ENCODE results near the gene SYNE2.

Gene SYNE2

DNA sequence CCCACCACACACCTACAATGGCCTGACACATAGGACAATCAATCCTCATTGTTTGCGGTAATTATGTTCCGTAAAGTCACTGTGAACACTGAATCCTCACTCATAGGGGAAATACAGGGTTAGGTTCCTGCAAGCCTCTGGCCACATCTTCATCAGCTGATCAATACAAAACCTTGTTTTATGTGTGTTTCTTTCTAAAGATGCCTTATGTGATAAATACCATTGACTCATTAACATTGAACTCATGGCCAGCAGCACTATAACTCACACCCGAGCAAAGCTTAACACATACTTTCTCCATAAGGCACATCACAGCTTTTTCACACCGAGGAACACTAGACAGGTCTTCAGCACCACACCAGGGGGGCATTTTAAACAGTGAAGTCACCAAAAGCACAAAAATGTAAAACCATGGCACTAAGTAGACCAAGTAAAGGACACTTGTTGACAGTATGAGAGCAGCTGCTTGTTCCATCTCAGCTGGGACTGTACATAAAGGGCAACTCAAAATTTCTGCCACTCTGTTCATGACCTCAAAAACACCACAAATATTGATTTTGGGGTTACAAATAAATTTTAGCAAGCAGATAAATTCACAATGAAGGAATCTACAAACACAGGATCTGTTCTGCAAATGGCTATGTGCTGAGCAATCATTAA, 380.9 kb downstream of the SYNE2 start:
- no peak for DNase-seq

DNA sequence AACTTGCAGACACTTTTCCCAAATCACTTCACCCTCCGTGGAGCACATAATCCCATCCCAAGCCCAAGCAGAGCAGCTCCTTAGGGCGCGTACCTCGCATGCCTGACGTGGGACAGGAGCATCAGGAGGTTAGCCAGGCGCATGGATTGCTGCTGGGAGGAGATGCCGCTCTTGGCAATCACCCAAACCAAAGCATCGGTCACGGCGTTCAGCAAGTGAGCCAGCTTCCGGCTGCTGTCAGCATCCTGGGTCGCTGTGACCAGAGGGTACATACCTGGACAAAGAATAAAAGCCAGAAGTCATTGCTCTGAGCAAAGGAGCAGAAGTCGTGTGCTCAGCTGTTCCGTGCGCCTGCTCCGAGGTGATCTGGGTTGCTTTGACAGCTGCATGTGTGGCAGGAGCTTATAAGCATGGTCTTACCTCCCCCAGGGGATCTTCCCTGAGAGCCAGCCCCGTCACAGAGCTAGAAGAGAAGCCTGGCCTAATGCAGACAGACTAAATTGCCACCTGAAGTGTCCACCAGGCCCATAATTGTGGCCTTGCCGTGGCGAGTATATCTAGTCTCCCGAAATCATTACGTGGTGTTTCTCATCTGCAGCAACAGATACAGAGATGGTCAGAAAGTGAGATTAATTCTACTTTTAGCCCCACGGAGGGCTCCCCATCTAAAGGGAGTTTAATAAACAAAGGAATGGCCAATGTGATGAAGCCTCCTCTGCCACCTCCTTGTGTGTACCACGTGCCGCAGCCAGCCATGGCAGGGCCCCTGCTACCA, 382.3 kb downstream of the SYNE2 start:
- no peak for DNase-seq

DNA sequence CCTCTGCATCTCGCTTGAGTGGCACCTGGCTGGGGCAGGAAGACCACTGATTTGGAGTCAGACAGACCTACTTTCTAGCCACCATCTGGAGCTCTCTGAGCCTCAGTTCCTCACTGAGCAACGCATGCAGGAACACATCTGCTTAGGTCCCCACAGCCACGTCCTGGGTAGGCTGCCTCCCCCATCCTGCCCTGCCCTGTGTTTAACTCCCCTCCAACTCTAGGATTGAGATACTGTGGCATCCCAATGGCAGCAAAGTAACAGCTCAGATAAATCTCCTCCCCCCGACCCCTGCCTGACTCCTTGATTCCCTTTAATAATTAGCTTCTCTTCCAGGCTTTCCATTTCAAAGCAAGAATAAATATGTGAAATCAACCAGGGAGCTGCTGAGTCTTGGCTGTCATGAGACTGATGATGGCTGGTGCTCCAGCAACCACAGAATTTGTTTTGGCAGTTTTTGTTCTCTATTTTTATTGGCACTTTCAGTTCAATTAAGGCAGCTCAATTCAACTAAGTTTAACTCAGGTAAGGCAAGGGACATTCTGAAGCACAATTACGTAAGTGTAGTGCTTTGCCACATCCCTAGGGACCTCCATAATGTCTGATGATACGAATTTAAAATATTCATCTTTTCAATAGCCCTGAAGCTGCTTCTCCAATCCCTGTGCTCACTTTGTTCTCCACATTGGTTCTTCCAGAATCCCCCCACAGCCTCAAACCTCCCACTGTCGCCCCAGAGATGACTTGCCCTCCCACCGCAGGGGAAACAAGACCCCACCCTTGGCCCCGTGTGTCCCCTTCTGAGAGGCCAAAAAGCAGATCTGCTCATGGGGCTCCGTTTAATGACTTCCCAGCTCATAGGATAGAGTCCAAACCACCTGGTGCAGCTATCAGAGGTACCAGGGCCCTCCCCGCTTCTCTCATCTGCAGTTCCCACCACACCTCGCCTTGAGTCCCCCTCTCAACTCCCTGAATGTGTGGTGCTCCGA, 383.1 kb downstream of the SYNE2 start:
- no peak for DNase-seq

DNA sequence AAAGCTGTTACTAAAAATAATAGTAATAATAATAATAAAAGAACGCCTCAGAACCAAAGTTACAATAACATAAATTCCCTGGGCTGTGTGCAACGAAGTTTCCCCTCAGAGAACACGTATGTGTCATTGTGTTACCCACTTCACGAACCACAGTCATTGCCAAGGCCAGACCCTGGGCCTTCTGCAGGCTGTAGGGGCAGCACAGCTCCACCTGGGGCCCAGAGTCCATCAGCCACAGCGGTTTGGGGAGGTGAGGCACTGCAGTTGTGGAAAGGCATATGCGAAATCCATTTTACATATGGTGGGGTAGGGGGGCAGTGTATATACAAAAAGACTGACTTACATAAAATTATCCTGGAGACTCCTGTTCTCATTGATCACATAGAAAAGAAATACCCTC, 385.2 kb downstream of the SYNE2 start:
- no peak for DNase-seq

DNA sequence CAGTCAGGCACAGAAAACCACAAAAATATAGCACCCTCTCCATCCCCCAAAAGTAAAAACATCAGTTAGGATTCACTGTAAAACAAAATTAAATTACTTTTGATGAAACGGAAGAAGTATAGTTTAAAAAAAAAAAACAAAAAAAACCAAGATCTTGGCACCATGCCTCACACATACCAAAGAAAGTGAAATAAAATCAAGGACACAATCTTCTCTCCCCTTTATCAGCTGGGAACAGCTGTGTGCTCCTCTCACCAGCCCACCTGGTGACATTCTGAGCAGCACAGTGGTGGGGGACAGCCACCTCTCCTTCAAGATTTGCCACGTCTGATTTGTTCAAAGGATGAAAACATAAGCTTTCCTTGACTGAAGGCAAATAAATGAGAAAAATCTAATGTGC, 385.8 kb downstream of the SYNE2 start:
- no peak for DNase-seq

DNA sequence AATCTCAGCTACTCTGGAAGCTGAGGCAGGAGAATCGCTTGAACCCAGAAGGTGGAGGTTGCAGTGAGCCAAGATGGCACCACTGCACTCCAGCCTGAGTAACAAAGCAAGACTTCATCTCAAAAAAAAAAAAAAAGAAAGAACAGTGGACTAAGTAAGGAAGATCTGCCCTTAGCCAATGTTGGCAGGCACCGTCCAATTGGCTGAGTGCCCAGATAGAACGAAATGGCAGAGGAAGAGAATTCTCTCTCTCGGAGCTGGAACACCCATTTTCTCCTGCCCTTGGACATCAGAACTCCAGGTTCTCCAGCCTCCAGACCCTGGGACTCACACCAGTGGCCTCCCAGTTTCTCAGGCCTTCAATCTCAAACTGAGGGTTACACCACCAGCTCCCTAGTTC, 391.5 kb downstream of the SYNE2 start:
- DNase-seq = no peak

DNA sequence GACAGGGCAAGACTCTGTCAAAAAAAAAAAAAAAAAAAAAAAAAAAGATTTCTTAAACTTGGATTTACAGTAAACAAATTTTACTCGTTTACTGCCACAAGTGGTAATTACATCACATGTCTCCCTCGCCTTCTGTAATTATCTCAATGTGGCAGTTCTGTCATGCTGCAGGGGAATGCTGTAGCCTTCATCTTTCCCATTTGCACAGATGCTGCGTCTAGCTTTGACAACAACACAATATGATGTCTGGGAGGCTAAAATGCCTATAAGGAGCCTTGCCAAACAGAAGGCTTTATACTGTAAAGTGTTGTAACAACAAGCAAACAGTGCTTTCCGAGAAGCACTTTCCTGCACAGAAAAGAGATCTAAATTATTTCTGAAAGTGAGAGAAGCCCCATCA, 392.7 kb downstream of the SYNE2 start:
- no peak for DNase-seq

DNA sequence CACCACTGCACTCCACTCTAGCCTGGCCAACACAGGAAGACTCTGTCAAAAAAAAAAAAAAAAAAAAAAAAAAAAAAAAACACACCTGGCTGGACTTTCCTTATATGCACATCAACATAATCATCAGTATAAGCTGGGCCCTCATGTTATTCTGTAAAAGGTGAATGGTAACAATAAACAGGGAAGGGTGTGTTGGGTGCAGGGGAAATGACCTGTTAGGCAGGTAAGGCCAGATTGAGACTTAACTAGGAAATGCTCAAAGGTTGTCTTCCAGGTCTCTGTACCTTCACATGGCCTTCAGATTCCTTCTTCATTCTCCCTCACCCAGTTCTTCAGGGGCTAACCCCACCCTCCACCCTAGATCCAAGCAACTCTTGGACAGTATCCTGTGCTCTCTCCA, 393.9 kb downstream of the SYNE2 start:
- DNase-seq = no peak

DNA sequence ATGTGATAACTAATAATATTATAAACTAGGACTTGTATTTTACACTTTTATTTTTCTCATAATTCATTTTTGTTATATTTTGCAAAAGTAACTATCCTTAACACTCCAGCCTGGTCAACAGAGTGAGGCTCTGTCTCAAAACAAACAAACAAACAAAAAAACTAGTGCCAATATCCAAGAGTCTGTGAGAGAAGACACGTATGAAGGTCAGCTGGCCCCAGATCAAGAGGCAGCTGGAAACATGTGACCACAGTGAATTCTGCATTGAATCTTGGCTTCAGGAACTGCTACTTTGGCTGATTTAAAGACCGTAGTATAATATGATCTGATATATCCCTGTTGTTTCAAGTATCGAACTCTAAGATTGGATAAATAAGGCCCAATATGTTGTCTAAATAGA, 394.4 kb downstream of the SYNE2 start:
- no peak for DNase-seq

DNA sequence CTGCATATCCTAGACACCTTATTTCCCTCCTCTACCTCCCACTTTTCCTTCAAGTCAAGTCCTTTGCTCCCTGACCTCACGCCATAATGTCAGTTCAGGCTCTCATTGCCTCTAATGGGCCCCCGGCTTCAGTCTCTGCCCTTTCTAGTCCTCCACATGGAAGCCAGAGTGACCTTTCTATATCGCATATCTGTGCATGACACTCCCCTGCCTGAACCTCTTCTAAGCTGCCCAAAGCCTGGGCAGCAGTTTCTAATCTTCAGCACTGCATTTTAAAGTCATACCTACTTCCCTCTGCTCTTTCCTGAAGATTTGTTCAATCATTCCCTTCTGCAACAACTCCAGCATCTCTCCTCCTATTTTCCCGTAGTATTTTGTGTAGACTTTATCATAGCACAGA, 395.9 kb downstream of the SYNE2 start:
- no peak for DNase-seq

DNA sequence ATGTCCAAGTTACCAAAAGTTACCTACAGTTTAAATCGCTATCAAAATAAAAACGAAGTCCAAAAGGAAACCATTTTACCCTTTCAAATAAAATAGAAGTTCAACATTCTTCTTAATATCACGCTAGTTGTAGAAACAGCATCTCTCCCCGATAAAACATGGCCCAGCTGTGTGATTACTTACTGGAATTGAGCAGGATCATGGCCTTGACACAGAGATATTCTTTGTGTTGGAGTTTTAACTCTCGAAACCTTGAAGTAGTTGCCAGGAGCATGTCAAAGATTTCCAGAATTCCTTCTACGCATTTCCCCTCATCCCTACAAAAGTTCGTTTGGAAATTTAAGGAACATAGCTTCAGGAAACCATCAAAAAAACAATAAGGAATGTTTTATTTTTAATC, 396.6 kb downstream of the SYNE2 start:
- no peak for DNase-seq

DNA sequence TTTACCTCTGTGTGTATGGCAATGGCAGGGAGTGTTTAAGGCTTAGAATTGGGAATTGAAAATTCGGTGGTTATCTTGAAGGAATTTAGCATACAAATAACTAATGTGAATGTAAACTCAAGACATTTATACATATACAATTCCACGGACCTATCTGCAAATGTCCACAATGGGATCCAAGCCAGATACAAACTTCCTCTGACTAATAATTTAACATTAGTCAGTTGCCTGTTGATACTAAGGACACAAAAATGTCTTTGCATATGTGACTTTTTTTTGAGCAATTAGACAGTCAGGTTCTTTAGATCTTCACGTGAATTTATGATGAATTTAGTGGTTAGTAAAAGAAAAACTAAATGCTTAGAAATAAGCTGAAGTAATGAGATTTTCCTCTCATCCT, 400.9 kb downstream of the SYNE2 start:
- peak; percentile 2 for DNase-seq

DNA sequence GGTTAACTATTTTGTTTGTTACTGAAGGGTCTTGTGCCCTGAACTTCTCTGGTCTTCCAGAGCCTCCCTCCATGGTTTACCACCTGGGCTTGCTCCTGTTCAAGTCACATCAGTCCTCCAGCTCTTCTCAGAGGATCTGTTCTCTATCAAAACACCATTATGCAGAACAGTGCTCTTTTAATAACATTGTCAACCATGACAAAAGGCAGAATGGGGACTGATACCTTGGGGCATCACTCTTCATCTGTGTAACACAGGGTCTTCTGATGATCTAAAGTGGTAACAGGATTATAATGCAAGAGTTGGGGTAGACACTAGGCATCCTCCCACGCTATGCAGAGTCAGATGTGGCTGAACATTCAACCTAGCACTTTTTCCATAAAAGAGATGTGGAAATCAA, 403.0 kb downstream of the SYNE2 start:
- DNase-seq = no peak

DNA sequence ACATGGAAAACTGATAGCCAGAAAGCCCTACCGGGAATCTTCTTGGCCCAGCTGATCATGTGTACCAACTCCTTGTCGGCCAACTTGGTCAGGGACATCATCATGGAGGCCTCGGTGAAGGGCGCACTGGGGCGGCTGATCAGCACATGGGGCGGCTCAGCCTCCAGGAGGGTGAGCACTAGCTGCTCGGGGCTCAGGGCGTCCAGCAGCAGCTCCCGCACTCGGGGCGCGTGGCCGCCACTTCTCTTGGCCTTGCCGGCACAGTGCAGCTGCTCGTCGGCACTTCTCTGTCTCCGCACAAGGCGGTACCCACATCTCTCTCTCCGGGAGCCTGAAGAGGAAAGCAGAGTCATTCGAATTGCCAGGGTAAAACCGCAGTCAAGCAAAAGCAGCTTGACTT, 407.6 kb downstream of the SYNE2 start:
- no peak for DNase-seq

DNA sequence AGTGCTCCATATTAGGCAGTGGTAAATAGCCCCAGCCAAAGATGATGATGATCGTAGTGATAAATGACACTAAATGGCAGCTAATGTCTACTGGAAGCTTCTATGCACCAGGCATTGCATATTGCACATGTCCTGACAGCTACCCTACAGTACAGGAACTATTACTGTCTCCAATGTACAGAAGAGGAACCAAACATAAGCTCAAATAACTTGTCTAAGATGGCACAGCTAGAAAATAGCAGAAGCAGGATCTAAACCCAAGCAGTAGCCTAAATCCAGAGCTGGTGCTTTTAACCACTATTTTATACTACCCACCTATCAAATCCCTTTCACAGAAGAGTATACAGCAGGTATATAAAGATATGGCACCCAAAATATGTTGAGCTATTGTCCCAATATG, 412.4 kb downstream of the SYNE2 start:
- DNase-seq = no peak

DNA sequence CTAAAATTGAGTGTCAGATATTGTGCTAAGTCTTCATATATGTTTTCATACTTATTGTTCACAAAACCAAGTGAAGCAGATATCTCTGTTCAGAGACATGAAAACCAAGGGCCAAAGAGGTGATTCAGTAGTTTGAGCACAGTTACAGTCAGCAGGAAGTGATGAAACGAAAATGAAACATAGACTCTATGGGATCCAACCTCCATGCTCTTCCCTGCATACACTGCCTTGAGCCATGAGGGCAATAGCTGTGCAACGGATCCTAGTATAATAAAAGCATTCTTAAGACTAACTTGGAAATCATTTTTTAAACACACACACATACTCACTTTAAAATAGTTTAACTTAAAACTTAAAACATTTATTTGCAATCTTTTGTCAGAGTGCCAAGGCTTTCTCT, 413.4 kb downstream of the SYNE2 start:
- DNase-seq = no peak

DNA sequence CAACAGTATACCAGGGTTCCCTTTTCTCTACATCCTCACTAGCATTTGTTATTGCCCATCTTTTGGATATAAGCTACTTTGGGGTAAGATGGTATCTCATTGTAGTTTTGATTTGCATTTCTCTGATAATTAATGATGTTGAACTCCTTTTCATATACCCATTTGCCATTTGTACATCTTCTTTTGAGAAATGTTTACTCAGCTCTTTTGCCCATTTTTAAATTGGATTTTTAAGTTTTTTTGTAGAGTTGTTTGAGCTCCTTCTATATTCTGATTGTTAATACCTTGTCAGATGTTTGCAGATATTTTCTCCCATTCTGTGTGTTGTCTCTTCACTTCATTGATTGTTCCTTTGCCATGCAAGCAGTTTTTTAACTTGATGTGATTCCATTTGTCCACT, 419.2 kb downstream of the SYNE2 start:
- DNase-seq = no peak

Data from amniotic stem cell (primary cell).